Gastrocnemius medialis (tissue), 4 donors: Measurements from ENCODE around the gene RBM42. TPM values are rescaled to one million over a fixed set of nuclear protein-coding genes. Genes with fewer than 3 reads are reported as not detected.

ENCODE experiments used
- ATAC-seq, 2 donors: fragments of 150-250 bp; one replicate each; pipeline ENCODE4 v1.9.1; 2016
- DNase-seq, 2 donors: peaks; one replicate each; pipeline ENCODE4 v3.0.0-alpha.2; 2019
- H3K27ac ChIP-seq, 4 donors: fragments of 200-600 bp; sonication (generic); 1 replicate in 1 of 4; 2 replicates in 3 of 4; pipeline ENCODE4 v1.5.1; 2016 to 2018; ENCODE audit warnings: mild to moderate bottlenecking in 2 of 4, moderate library complexity in 1 of 4
- H3K27me3 ChIP-seq, 3 donors: fragments of 200-600 bp; sonication (generic) in 2 of 3; 1 replicate in 1 of 3; 2 replicates in 2 of 3; pipeline versions ENCODE4 v1.5.1 to v1.6.0; 2016 to 2019; ENCODE audit warnings: mild to moderate bottlenecking in 1 of 3, moderate library complexity in 1 of 3
- H3K36me3 ChIP-seq, 2 donors: fragments of 200-600 bp; sonication (generic) in 1 of 2; one replicate each; pipeline ENCODE4 v1.5.1; 2017 to 2018
- H3K4me1 ChIP-seq, 2 donors: fragments of 200-600 bp; sonication (generic) in 1 of 2; one replicate each; pipeline ENCODE4 v1.5.1; 2016 to 2017; ENCODE audit warnings: mild to moderate bottlenecking in 2 of 2
- H3K4me3 ChIP-seq, 4 donors: fragments of 200-600 bp; sonication (generic) in 3 of 4; 1 replicate in 1 of 4; 2 replicates in 3 of 4; pipeline ENCODE4 v1.5.1; 2016 to 2019; ENCODE audit warnings: mild to moderate bottlenecking in 2 of 4
- H3K9me3 ChIP-seq, 3 donors: fragments of 200-600 bp; sonication (generic) in 2 of 3; 1 replicate in 1 of 3; 2 replicates in 2 of 3; pipeline ENCODE4 v1.5.1; 2016 to 2019
- CTCF ChIP-seq, 5 experiments: fragments of 450-650 bp in 3 of 5; fragments of 200-600 bp in 2 of 5; sonication (generic) in 2 of 5; IDR thresholded peaks in 4 of 5; conservative IDR thresholded peaks in 1 of 5; 1 replicate in 4 of 5; 2 replicates in 1 of 5; pipeline ENCODE4 v1.5.1; 2016 to 2019; ENCODE audit warnings: antibody characterized with exemption in 5 of 5, mild to moderate bottlenecking in 3 of 5, moderate library complexity in 3 of 5
- POLR2A ChIP-seq, 2 donors: fragments of 450-650 bp; IDR thresholded peaks; one replicate each; pipeline ENCODE4 v1.6.1; 2017; ENCODE audit warnings: antibody characterized with exemption in 2 of 2, mild to moderate bottlenecking in 2 of 2, moderate library complexity in 2 of 2
- in situ Hi-C, 4 donors: fragments of 200-750 bp; cut with MboI; loops; one replicate each; pipeline versions ENCODE4 v1.15.0 to v1.8.0; 2017; ENCODE audit warnings: low sequenced_read_pairs in 4 of 4
- intact Hi-C: fragments of 100-400 bp; cut with DNase I; formaldehyde crosslinking; loops from one replicate; pipeline ENCODE4 v1.15.1; 2023; ENCODE audit warnings: low total_unique reads
- total RNA-seq, 4 donors: library from RNA; depleted of rRNA; stranded (reverse); fragments of >200 nt; gene quantifications; one replicate each; pipeline versions ENCODE4 v1.1.0 to v1.2.3, GENCODE V29; 2016

Gene RBM42
- total RNA-seq, 4 donors from 2014 or later, result 45.8 to 77.8 (median 75.4) TPM

DNA sequence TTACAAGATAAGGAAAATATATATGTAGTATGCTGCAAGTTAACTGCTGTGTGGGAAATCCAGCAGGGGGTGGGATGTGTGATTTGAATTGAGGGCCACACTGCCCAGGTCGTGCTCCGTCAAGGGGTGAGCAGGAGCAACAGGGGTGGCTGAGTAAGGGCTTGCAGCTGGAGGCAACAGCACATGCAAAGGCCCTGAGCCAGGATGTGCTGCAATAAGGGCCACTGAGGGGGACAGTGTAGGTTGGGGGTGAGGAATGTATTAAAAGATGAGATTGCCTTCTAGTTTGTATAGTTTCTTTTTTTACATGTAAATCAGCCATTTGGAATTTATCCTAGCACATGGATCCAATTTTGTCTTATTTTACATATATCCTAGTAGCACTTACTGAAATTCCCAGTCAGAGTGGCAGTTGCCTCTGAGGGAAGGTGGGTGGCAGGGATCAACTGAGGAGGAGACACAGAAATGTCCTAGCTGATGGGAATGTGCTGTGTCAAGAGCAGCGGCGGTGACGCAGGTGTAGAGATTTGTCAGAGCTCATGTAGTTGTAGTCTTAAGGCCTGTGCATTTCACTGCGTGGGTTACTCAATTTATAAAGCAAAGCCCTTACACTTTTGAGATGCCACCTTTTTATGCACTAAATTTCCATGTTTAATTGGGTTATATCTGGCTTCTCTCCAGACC, 5.4 kb upstream of the RBM42 start:
- Histone ChIP-seq H3K9me3 (no peaks in the 10 kb centered on the region), H3K36me3 (no peaks in the 10 kb centered on the region), H3K27ac (no peak overlapping the region), H3K4me1 (peaks cover 8 to 11% of the 10 kb centered on the region in 2 donors), H3K4me3 (no peak overlapping the region), H3K27me3 (no peaks in the 10 kb centered on the region)
- DNase-seq (no peak), ATAC-seq (no peak)
- in situ Hi-C loops, result no loop called here
- intact Hi-C loops, result loop anchor here (10.0 kb wide), 1 partner anchor 311 kb away; the partner anchor contains the start of gene LRFN3
- TF ChIP-seq CTCF (IDR thresholded peaks at IDR 0.05 in 4 of 5, conservative IDR thresholded peaks at IDR 0.05 in 1 of 5), result no peak
- no peak for TF ChIP-seq POLR2A (IDR thresholded peaks at IDR 0.05)

DNA sequence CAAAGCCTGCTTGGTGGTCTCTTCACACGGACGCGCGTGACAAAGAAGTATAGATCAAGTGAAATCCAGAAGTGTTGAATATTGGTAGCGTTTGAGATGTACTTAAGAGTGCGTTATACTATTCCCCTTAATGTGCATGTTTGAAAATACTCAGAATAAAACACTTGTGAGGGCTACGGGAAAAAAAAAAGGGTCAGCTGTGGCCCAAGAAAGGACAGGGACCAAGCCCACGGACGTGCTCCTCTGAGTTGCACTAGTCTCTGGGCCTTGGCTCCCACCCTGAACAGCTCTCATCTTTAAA, 622 bp upstream of the RBM42 start:
- intact Hi-C loops (loop anchor here (1.0 to 10.0 kb wide), 5 partner anchors 16 to 307 kb away; partner anchors contain the start of genes COX6B1, HAUS5, LRFN3 and TMEM147), in situ Hi-C loops (no loop called here)
- no peak for DNase-seq
- no peak for ATAC-seq
- Histone ChIP-seq H3K27ac (peak overlapping the region; percentile 89 to 95 (median 94)), H3K27me3 (no peaks in the 10 kb centered on the region), H3K4me3 (peak overlapping the region; percentile 68 to 100 (median 96)), H3K36me3 (peaks cover 0 to 31% of the 10 kb centered on the region in 2 donors), H3K9me3 (no peaks in the 10 kb centered on the region), H3K4me1 (peaks cover 8 to 23% of the 10 kb centered on the region in 2 donors)
- TF ChIP-seq CTCF (IDR thresholded peaks at IDR 0.05 in 4 of 5, conservative IDR thresholded peaks at IDR 0.05 in 1 of 5) (no peak), POLR2A (IDR thresholded peaks at IDR 0.05) (no peak)

GRCh38 chr19:35629332-35629633, 447 bp downstream of the RBM42 start:
- no peak for TF ChIP-seq CTCF (IDR thresholded peaks at IDR 0.05 in 4 of 5, conservative IDR thresholded peaks at IDR 0.05 in 1 of 5)
- no peak for TF ChIP-seq POLR2A (IDR thresholded peaks at IDR 0.05)
- in situ Hi-C loops (no loop called here), intact Hi-C loops (loop anchor here (1.0 to 10.0 kb wide), 2 partner anchors 15 to 306 kb away; partner anchors contain the start of gene LRFN3)
- Histone ChIP-seq H3K4me1 (peaks cover 8 to 23% of the 10 kb centered on the region in 2 donors), H3K36me3 (peaks cover 0 to 42% of the 10 kb centered on the region in 2 donors), H3K27me3 (no peaks in the 10 kb centered on the region), H3K27ac (peak overlapping the region; percentile 89 to 95 (median 94)), H3K4me3 (peak overlapping the region; percentile 68 to 100 (median 96)), H3K9me3 (no peaks in the 10 kb centered on the region)
- DNase-seq (no peak), ATAC-seq (no peak)

- intact Hi-C loops, result no loop called here
- TF ChIP-seq CTCF (IDR thresholded peaks at IDR 0.05 in 4 of 5, conservative IDR thresholded peaks at IDR 0.05 in 1 of 5) (no peak), POLR2A (IDR thresholded peaks at IDR 0.05) (no peak)
- ATAC-seq, result no peak
- H3K4me1 ChIP-seq, result peaks cover 0 to 12% of the 10 kb centered on the region in 2 donors
- no peak for DNase-seq
- H3K27me3 ChIP-seq, result no peaks in the 10 kb centered on the region
- H3K4me3 ChIP-seq, result no peak overlapping the region
- peaks cover 0 to 78% of the 10 kb centered on the region in 2 donors for H3K36me3 ChIP-seq
- H3K9me3 ChIP-seq, result no peaks in the 10 kb centered on the region
- in situ Hi-C loops, result no loop called here
- no peak overlapping the region for H3K27ac ChIP-seq
Observed at GRCh38 chr19:35633727-35634440, 5.0 kb downstream of the RBM42 start.
